HG02943 (cell line): ENCODE data around the gene AGBL3.
A peak's percentile ranks its signal among the peaks of the same experiment; 100 is the strongest.
"Not testable (repeated sequence)": the region's sequence is repeated elsewhere in the genome, so short reads cannot be mapped to it uniquely, and the experiment has no call there.

ENCODE experiments used
- ATAC-seq: cut with Tn5 transposase; IDR thresholded peaks from one replicate; pipeline ENCODE4 v1.9.1; 2021; ENCODE audit warnings: mild to moderate bottlenecking, low read depth, moderate library complexity; ENCODE audit not compliant: unreplicated experiment

The AGBL3 gene

DNA sequence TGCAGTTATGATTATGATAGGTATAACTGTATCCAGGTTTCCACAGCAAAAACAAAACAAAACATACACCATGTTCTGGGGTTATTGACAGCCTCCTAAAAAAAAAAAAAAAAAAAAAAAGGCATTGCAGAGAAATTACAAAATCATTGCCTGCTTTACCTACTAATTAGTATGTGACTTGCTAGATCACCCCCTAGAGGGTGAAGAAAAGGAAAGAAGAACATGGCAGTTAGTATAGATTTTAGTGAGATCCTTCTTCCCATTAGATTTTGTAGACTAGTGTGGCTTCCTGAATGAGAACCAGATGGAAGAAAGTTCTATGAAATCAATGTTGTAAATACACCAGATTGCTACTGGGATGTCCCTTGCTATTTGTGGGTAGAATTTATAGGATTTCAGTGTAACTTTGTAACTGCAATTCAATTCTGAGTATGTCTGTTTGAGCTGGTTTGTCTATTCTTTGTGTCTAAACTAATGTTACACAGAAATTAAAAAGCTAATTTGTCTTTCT, 24.0 kb upstream of the AGBL3 start:
- no peak for ATAC-seq

DNA sequence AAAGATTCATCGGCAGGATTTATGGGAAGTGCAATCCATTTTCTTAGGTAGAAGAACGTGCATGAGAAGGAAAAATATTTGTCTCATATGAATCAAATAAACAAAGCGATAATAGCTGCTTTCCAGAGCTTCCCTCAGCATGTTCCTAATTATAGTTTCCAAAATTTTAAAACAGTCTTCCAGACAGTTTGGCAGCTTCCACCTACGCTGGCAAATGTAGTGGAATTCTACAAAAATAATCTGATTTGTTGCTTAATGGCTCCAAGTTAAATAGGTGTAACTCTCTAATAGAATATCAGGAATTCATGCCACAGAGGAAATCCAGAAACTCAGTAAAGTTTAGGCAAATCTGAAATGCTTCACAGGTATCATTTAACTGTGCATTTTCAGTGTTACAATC, 23.3 kb upstream of the AGBL3 start:
- no peak for ATAC-seq

GRCh38 chr7:134966691-134967090, 19.6 kb upstream of the AGBL3 start:
- ATAC-seq: no peak

DNA sequence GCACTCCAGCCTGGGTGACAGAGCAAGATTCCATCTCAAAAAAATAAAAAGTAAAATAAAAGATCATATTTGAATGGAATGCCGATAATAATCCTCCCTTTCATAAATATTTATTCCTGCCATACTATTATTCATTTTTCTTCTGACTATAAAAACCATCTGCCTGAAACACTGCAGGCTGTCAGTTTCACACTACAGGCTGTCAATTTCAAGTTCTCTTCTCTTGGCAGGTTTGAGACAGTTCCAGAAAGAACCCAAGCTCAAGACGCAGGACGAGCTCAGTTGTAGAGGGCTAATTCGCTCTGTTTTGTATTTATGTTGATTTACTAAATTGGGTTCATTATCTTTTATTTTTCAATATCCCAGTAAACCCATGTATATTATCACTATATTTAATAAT, 18.2 kb upstream of the AGBL3 start:
- ATAC-seq: no peak

- not testable (repeated sequence) for ATAC-seq
Measured at GRCh38 chr7:134981645-134982044, 4.7 kb upstream of the AGBL3 start.

- peak; percentile 47 for ATAC-seq
Measured at GRCh38 chr7:134985894-134986362, 380 bp upstream of the AGBL3 start.

DNA sequence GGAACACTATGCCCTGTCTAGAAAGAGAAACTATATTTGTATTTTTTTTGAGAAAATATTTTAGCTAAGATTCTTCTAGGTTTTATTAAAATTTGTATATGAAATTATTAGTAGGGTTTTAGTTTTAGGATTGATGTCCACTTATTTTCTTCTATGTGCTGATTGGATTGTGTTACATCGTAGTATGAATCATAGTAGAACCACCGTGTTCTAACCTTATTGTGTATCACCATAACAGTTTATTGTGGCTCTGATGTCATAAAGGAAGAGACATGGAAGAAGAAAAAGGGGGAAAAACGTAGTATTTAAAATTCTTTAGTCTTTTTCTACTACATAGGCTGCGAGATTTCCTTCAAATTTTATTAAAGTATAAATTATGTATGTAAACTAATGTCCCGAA, 1.9 kb downstream of the AGBL3 start:
- no peak for ATAC-seq

DNA sequence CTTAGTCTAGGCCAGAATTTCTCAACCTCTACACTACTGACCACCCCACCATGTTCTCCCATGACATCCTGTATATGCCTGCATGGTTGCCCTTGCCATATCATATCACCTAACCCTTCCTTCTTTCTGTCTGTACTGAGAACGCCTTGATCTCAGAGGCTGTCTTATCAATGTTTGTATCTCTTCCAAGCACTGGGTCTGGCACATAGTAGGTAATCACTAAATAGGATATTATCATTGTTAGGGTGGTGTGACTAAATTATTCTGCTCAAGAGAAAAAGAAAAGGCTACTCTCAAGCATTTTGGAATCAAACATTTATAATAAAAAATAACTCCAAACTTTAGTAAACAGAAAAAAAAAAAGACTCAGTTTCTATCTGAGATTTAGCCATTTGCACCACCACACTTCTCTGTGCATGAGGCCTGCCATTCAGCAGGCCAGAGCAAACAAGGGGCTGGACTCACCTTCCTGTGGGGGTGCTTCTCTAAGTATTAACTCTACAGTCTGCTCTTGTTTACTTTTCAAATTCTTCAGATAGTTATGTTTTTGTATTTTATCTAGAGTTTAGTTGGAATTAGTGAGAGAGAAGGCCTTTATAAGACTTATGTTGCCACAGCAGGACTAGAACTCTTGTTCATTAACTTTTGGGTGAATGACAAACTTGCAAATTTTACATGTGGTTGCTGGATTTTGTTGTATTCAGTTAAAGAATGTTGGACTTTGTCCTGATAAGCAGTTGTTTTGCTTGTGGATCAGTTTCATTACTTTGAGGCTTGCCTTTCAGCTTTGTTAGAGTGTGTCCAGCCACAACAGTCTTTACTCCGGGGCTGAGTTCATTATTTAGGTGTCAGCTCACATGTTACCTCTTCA, 5.4 kb downstream of the AGBL3 start:
- ATAC-seq: no peak

GRCh38 chr7:134992626-134993179, 6.4 kb downstream of the AGBL3 start:
- ATAC-seq: peak; percentile 51

GRCh38 chr7:134993877-134994456, 7.7 kb downstream of the AGBL3 start:
- no peak for ATAC-seq

GRCh38 chr7:134995239-134996096, 9.2 kb downstream of the AGBL3 start:
- peak; percentile 41 for ATAC-seq

- ATAC-seq: peak; percentile 46
Measured at GRCh38 chr7:134996097-134996550, 9.8 kb downstream of the AGBL3 start.

DNA sequence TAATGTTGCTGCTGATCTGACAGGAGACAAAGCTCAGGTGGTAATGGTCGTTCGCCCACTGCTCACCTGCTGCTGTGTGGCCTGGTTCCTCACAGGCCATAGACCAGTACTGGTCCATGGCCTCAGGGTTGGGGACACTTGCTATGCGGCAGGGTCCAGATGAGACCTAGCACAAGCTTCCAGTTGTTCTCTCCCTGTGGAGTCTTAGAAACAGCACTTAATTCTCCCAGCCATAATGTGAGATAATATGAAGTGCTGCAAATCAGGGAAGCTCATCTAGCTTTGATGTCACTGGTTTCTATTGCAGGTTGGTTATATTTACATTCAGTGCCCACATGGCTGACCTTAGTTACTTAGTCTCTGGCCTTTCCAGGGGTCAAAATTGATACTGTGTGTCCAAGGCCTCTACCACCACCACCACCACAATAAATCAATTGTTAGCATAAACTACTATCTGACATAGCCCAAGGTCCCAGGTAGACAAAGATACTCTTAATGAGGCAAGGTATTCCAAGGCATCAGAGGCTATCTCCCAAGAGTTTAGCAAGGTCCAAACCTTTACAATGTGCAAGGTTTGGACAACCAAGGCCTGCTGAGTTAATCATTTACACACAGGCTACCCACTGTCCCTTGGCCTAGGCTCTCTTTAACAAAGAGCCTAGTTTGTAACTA, 11.0 kb downstream of the AGBL3 start:
- ATAC-seq: no peak

DNA sequence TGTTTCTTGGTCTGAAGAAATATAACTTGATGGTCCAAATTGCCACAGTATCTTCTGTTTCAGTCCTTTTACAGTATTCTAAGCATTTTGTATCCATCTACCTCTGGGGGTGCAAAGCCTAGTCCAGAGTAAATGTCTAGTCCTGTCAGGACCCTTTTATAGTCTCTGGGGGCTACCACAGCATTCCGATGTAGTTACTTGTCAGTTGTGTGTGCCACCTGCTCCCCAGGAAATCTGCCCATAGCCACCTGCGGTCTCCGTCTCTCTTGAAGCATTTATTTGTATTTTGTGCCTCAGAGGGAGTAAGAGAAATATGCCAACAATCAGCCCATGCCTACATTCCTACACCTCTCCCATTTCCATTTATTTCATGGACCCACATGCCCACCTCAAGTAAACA, 12.8 kb downstream of the AGBL3 start:
- ATAC-seq: no peak

DNA sequence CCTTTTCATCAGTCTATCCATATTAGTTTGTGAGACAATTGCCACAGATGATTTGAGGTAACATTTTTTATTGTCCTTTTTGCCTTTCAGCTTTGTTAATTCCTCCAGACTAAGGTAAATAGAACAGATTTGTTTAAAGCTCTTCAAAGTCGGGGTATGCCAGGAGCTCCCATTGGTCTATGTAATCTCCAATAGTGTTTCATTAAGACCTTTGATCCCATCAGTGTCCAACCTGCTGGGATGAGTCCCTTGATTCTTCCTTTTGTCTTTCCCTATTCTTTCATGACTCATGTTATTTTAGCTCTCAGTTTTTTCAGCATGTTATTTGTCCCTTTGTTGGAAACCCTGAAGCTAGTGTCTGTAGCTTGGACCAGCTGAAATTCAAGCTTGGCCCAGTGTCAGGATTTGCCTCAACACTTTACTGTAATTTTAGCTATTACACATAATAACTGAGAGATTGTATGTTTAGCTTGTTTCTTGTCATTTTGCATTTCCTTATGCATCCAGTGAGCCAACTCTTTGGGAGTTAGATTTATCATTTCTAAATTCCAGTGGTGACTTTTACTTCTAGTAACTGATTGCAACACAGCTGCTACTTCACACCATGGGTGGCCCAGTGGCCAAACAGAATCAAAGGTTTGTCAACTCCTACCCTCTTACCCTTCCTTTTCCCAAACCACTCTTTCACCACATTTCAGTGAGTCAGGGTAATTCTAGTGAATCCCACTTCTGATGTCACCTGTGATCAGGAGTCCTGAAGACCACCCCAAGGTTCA, 15.3 kb downstream of the AGBL3 start:
- no peak for ATAC-seq

DNA sequence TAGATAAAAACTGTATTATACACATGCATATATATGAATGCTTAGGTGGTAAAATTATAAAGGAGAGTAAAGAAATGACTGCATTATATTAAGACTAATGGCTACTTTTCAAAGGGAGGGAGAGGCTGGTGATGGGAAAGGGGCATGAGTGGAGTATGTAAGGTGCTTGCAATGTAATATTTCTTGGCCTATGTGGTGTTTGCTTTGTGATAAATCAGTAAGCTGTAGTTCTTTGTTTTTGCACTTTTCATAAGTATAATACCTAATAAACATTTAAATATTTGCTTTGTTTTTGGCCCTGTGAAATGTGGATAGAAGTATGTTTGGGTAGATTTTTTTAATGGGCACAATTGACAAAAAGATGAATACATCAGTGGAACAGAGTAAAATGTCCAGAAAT, 25.9 kb downstream of the AGBL3 start:
- no peak for ATAC-seq

DNA sequence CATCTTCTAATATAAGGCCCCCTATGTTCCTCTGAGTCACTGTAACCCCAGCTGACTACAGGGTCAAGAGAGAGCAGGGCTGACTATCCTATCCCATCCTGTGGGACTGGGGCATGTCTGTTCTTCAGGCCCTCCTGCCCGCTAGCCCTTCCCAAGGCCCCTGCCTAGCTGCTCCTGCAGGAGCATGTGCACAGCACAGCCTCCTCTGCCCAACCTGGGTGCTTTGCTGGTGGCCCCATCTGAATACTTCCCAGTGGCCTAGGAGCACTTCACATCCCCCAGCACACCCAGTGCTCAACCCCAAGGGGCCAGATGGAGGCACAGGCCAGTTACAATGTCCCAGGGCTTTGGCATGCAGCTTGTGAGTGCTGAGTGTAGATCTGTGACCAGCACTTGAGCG, 37.3 kb downstream of the AGBL3 start:
- ATAC-seq: no peak

DNA sequence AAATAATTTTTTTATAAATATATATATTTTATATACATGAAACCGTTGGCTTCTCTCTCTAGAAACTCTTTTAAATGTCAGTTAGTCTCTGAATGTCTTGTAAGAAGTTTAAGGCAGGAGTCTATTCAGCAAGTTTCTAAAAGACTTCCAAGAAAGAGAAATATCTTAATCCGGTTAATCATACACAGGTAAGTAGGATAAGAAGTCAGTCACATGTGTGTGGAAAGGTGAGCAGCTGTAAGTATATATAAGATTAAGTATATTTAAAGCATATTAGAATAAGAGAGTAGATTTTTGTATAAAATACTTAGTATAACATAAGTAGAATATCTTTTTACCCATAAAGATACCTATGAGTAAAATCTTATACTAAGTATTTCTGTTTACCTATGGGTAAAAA, 48.9 kb downstream of the AGBL3 start:
- no peak for ATAC-seq

DNA sequence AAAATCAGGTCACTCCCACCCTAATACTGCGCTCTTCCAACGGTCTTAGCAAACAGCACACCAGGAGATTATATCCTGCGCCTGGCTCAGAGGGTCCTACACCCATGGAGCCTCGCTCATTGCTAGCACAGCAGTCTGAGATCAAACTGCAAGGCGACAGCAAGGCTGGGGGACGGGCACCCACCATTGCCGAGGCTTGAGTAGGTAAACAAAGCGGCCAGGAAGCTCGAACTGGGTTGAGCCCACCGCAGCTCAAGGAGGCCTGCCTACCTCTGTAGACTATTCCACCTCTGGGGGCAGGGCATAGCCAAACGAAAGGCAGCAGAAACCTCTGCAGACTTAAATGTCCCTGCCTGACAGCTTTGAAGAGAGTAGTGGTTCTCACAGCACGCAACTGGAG, 80.7 kb downstream of the AGBL3 start:
- ATAC-seq: not testable (repeated sequence)
